NCI-H2227 (cell line): ENCODE results near the gene DUXB.

Experiments used
- DNase-seq: peaks from one replicate; lab custom pipeline; 2025; ENCODE audit not compliant: unreplicated experiment; lab: John Stamatoyannopoulos, UW

Gene DUXB, protein sequence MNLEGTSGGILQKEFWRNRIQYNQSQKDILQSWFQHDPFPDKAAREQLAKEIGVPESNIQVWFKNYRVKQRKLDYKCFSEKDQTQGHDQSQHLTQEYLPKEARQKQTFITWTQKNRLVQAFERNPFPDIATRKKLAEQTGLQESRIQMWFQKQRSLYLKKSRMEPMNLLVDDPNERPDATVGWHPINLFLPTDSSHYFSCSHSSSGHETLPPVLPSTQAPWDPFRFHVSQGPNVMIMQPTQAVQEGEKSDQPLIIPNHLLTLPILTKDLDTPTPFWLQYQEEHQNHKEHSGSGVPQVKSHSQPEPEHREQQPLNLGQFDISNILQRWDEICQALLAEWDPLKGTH

GRCh38 chr16:75701361-75701760, at the start of gene DUXB:
DUXB (minus strand) TSS chr16:75701461; CDS start chr16:75701418, 43 bp downstream.
- DNase-seq: no peak

DNA sequence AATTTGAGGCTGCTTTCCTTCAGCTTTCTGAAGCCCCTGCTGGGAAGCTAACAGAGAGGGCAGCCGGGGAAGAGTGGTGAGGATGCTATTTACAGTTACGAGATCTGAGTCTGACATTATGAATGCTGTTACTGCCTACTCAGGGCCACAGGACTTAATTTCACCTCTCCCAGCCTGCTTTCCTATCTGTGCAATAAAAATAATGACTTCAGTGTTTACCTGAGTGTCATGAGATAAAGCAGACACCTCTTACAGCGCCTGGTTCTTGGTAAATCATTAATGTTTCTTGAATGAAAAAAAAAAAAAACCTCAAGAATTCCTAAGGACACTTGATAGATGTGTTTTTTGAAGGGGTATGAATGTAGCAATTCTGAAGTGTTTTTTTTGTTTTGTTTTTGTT, 49.3 kb upstream of the DUXB start:
- peak; percentile 81 for DNase-seq

- DNase-seq: no peak
Observed at GRCh38 chr16:75746359-75746758, 45.1 kb upstream of the DUXB start.

DNA sequence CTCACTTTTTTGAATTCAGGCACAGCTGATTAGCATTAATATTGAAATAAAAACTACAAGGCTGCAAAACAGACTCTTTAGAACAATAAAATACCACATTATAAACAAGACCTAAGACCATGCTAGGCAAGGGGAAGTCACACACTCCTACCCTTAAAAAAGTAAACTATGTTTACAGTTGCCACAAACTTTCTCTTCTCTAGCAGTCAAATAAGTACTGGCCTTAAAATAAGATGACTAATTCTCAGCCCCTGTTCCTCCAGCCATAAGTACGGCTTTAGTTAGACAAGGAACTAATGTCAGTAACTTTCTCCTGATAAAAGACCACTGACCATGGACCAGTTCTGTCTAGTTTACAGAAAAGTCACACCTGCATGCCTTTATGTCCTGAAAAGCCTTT, 44.6 kb upstream of the DUXB start:
- DNase-seq: no peak

GRCh38 chr16:75745242-75745641, 44.0 kb upstream of the DUXB start:
- no peak for DNase-seq

GRCh38 chr16:75742424-75743047, 41.3 kb upstream of the DUXB start:
- DNase-seq: no peak

DNA sequence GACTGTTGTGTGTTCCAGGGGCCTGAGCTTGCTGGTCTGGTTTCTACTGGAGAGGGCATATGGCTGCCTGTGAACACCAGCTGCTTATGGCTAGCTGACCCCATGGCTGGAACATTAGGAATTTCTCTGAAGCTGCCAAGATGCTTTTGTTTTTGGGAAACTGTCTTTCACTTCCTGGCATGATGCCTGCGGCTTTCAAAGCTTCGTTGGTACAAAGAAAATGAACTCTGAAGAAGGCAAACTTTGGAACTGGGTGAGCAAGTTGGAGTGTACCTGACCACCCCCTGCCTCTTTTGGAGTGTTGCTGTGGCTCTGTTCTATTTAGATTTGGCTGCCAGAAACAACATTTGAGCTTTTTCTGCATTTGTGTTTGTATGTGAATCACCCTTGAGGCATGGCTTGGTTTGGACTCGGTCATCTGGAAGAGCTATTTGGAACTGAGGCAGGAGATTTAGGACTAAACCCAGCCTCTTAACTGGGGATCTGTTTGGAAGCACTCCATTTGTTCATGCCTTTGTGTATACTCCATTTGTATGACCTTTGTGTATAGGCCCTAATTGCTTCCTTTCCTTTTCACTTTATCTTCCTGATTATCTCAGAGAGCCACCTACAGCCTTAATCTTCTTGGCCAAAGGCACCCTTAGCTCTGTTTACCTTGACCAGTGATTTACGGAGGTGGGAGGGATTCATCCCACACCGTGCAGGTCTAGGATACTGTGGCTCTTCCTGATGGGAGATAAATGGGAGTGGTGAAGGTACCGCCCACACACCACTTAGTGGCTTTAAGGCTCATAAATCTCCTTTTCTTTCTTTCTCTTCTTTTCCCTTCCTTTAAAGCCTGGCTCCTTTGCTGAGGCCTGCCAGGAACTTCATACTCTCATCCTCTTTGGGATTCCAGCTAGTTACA, 32.3 kb upstream of the DUXB start:
- DNase-seq: peak; percentile 16

GRCh38 chr16:75732871-75733270, 31.6 kb upstream of the DUXB start:
- DNase-seq: no peak

- DNase-seq: no peak
Observed at GRCh38 chr16:75727221-75727620, 26.0 kb upstream of the DUXB start.

DNA sequence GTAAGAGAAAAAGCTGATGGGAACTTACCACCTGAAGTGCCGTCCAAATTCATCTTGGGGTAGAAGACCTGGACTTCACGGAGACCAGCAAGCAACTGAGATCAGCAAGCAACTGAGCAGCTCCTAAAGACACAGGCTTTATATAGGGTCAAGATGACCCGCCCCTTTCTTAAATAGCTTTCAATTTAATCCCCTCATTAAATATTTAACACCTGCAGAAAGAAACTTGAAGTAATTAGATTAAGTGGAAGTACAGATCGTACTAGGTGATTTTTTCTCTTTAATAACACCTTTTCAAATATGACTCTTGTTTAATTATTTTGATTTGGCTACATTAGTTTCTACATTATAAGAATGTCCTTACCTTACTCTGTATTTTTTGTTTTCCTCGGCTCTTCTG, 25.1 kb upstream of the DUXB start, which contains the start of gene CPHXL:
Gene CPHXL, minus strand, starts transcription at position 101 of the 400 bp plus-strand sequence. Its CDS starts 48 bp downstream, at position 53.
- DNase-seq: no peak

- DNase-seq: no peak
Observed at GRCh38 chr16:75718452-75718851, 17.2 kb upstream of the DUXB start.

GRCh38 chr16:75714661-75715060, 13.4 kb upstream of the DUXB start:
- no peak for DNase-seq

GRCh38 chr16:75710344-75710743, 9.1 kb upstream of the DUXB start:
- DNase-seq: no peak

- DNase-seq: no peak
Observed at GRCh38 chr16:75703306-75703705, 2.0 kb upstream of the DUXB start.

DNA sequence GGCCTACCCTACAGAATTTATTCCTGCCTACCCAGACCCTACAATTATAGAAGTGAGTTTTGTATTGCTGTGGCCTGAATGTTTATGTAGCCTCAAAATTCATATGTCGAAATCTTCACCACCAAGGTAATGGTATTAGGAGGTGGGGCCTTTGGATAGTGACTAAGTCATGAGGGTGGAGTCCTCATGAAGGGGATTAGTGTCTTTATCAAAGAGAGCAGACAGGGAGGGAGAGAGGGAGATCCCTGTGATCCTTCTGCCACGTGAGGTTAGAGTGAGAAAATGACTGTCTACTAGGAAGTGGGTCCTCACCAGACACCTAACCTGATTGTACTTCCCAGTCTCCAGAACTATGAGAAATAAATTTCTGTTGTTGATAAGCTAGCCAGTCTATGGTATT, 981 bp upstream of the DUXB start:
- no peak for DNase-seq

GRCh38 chr16:75697571-75697970, 3.7 kb downstream of the DUXB start:
- DNase-seq: no peak

DNA sequence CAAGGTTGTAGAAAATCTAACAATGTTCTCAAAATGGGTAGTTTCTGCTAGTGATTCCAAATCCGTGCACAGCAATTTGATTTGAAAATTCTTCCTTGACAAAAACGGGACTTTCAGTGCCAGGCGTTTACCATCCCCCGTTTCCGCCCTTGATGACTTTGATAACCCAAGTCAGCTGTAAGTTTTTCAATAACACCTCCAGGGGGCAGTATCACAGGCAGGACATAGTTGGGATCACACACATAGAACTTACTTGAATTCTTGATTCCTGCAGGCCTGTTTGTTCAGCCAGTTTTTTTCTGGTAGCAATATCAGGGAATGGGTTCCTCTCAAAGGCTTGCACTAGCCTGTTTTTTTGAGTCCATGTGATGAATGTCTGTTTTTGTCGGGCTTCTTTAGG, 5.6 kb downstream of the DUXB start:
- no peak for DNase-seq

DNA sequence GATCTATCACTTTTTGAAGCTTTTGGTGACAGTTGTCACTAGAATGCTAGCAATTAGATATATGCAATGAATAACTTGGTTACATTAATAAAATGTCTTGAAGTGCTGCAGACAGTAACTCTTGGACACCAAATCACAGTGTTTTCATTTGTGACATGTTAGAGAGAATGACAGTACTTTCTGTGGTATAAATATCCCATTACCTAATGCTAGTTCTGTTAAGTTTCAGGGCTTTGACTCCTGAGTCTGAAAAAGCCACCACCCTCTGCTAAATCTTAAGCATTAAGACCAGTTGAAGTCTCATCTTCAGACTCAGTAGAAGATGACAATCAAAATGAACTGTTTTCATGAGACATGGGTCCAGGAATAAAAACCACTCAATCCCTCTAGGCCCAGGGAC, 13.9 kb downstream of the DUXB start:
- DNase-seq: no peak

- no peak for DNase-seq
Observed at GRCh38 chr16:75682308-75682707, 19.0 kb downstream of the DUXB start.

- no peak for DNase-seq
Observed at GRCh38 chr16:75679366-75679765, 21.9 kb downstream of the DUXB start.

- no peak for DNase-seq
Observed at GRCh38 chr16:75676909-75677308, 24.4 kb downstream of the DUXB start, which contains the start of gene CPHXL2. CPHXL2 (minus strand) TSS chr16:75677009; CDS start chr16:75676999, 10 bp downstream.
